Neuronal stem cell (in vitro differentiated cells): ENCODE data around the gene FAM181A.

ENCODE experiments used
- DNase-seq: peaks from one replicate; pipeline ENCODE4 v3.0.0-alpha.2; 2013; ENCODE audit warnings: low spot score
- H2AFZ ChIP-seq: one replicate; pipeline ENCODE4 v1.6.1; 2013; ENCODE audit warnings: mild to moderate bottlenecking, low read length, inconsistent platforms
- H2AK5ac ChIP-seq: 2 replicates; pipeline ENCODE4 v1.6.1; 2013; ENCODE audit warnings: low read depth, mild to moderate bottlenecking, inconsistent platforms, low read length, moderate library complexity, mixed read lengths
- H2BK120ac ChIP-seq: 2 replicates; pipeline ENCODE4 v1.6.1; 2013; ENCODE audit warnings: low read depth, mild to moderate bottlenecking, inconsistent platforms, low read length, moderate library complexity, mixed read lengths
- H2BK12ac ChIP-seq: one replicate; pipeline ENCODE4 v1.6.1; 2013; ENCODE audit warnings: low read length, inconsistent platforms
- H2BK15ac ChIP-seq: 2 replicates; pipeline ENCODE4 v1.6.1; 2013; ENCODE audit warnings: mild to moderate bottlenecking, low read length, inconsistent platforms, mixed read lengths
- H2BK5ac ChIP-seq: one replicate; pipeline ENCODE4 v1.6.1; 2013; ENCODE audit warnings: inconsistent platforms, mild to moderate bottlenecking, low read length, moderate library complexity
- H3K14ac ChIP-seq: one replicate; pipeline ENCODE4 v1.6.1; 2013; ENCODE audit warnings: low read length, inconsistent platforms
- H3K18ac ChIP-seq: 2 replicates; pipeline ENCODE4 v1.6.1; 2013; ENCODE audit warnings: low read length, inconsistent platforms
- H3K23ac ChIP-seq: 2 replicates; pipeline ENCODE4 v1.6.1; 2013; ENCODE audit warnings: low read depth, mild to moderate bottlenecking, mixed read lengths, low read length, inconsistent platforms; ENCODE audit not compliant: poor library complexity
- H3K27ac ChIP-seq: replicated peaks from 3 replicates; pipeline ENCODE4 v1.5.1; 2013; ENCODE audit warnings: low read length, inconsistent platforms
- H3K27me3 ChIP-seq, 3 experiments: 2 replicates each; pipeline ENCODE4 v1.6.1; 2013; ENCODE audit warnings: low read length in 3 of 3, mild to moderate bottlenecking in 2 of 3, inconsistent platforms in 1 of 3, low read depth in 1 of 3, mixed read lengths in 1 of 3, moderate library complexity in 1 of 3; ENCODE audit not compliant: control insufficient read depth in 3 of 3, insufficient read depth in 3 of 3
- H3K36me3 ChIP-seq, 2 donors: replicated peaks in 1 of 2; 2 replicates each; pipeline ENCODE4 v1.6.1; 2013; ENCODE audit warnings: low read length in 2 of 2; ENCODE audit not compliant: control insufficient read depth in 2 of 2, insufficient read depth in 2 of 2
- H3K4ac ChIP-seq: 2 replicates; pipeline ENCODE4 v1.6.1; 2013; ENCODE audit warnings: inconsistent platforms, mild to moderate bottlenecking, low read length, moderate library complexity
- H3K4me1 ChIP-seq, 2 donors: 1 replicate in 1 of 2; 2 replicates in 1 of 2; pipeline ENCODE4 v1.6.1; 2013; ENCODE audit warnings: low read length in 2 of 2, low read depth in 1 of 2; ENCODE audit not compliant: control insufficient read depth in 2 of 2, insufficient read depth in 1 of 2
- H3K4me2 ChIP-seq: one replicate; pipeline ENCODE4 v1.6.1; 2013; ENCODE audit warnings: mild to moderate bottlenecking, low read length, inconsistent platforms; ENCODE audit not compliant: insufficient read depth, poor library complexity, severe bottlenecking
- H3K4me3 ChIP-seq, 2 donors: 2 replicates each; pipeline ENCODE4 v1.5.1; 2013; ENCODE audit warnings: low read length in 2 of 2, mild to moderate bottlenecking in 2 of 2, inconsistent platforms in 1 of 2, moderate library complexity in 1 of 2
- H3K79me1 ChIP-seq: one replicate; pipeline ENCODE4 v1.6.1; 2013; ENCODE audit warnings: low read depth, mild to moderate bottlenecking, inconsistent platforms, low read length, moderate library complexity
- H3K9ac ChIP-seq: one replicate; pipeline ENCODE4 v1.6.1; 2013; ENCODE audit warnings: mild to moderate bottlenecking, low read depth, low read length, inconsistent platforms; ENCODE audit not compliant: poor library complexity
- H3K9me3 ChIP-seq, 2 donors: replicated peaks in 1 of 2; 2 replicates each; pipeline versions ENCODE3 to v1.6.1; 2013; ENCODE audit warnings: low read length in 2 of 2, mild to moderate bottlenecking in 2 of 2, inconsistent platforms in 1 of 2, low read depth in 1 of 2, mixed read lengths in 1 of 2, moderate library complexity in 1 of 2; ENCODE audit not compliant: control insufficient read depth in 2 of 2, insufficient read depth in 1 of 2
- H4K8ac ChIP-seq: one replicate; pipeline ENCODE4 v1.6.1; 2013; ENCODE audit warnings: low read depth, mild to moderate bottlenecking, inconsistent platforms, low read length, moderate library complexity
- H4K91ac ChIP-seq: one replicate; pipeline ENCODE4 v1.6.1; 2013; ENCODE audit warnings: low read length, low read depth, mild to moderate bottlenecking, inconsistent platforms; ENCODE audit not compliant: poor library complexity
- WGBS, 2 donors: extraction: QIAGEN DNeasy Blood & Tissue Kit; methylation state at CpG; one replicate each; pipeline ENCODE4 v1.1.7; 2013; ENCODE audit warnings: missing lambda C conversion rate in 2 of 2, mixed read lengths in 1 of 2; ENCODE audit not compliant: insufficient read length in 2 of 2, insufficient replicate concordance in 1 of 2; ENCODE audit errors: extremely low coverage in 2 of 2; 5-methylcytosine and 5-hydroxymethylcytosine counted together

Gene FAM181A

GRCh38 chr14:93961620-93962019 lies 34.5 kb downstream of the FAM181A start:
- H3K27ac ChIP-seq: no peak overlapping the region
- H3K18ac ChIP-seq: no peak overlapping the region
- no peak overlapping the region for H3K23ac ChIP-seq
- no peak overlapping the region for H3K4ac ChIP-seq
- no peak overlapping the region for H3K4me2 ChIP-seq
- peaks cover 8% of the 10 kb centered on the region in 2 donors for H3K4me1 ChIP-seq
- no peak overlapping the region for H3K14ac ChIP-seq
- H2AK5ac ChIP-seq: no peak overlapping the region
- H2BK5ac ChIP-seq: no peak overlapping the region
- no peak for DNase-seq
- H3K9me3 ChIP-seq: no peaks in the 10 kb centered on the region
- H2BK15ac ChIP-seq: no peak overlapping the region
- H4K91ac ChIP-seq: no peak overlapping the region
- H3K4me3 ChIP-seq: no peak overlapping the region
- H4K8ac ChIP-seq: no peak overlapping the region
- H3K36me3 ChIP-seq: no peaks in the 10 kb centered on the region
- H3K27me3 ChIP-seq: peaks cover 0 to 6% (median 0%) of the 10 kb centered on the region in 3 experiments
- H3K9ac ChIP-seq: no peak overlapping the region
- no peaks in the 10 kb centered on the region for H3K79me1 ChIP-seq
- H2BK120ac ChIP-seq: no peak overlapping the region
- no peak overlapping the region for H2BK12ac ChIP-seq
- WGBS, 2 donors: no CpG with 5 or more reads among the region's 8 CpGs
- no peak overlapping the region for H2AFZ ChIP-seq

- H3K4me2 ChIP-seq: no peak overlapping the region
- no peak overlapping the region for H3K18ac ChIP-seq
- H3K27me3 ChIP-seq: peaks cover 0 to 3% (median 0%) of the 10 kb centered on the region in 3 experiments
- no peak overlapping the region for H4K91ac ChIP-seq
- peak overlapping the region; percentile 21 for H3K14ac ChIP-seq
- H2BK12ac ChIP-seq: no peak overlapping the region
- H2BK120ac ChIP-seq: no peak overlapping the region
- H3K27ac ChIP-seq: no peak overlapping the region
- H3K23ac ChIP-seq: no peak overlapping the region
- H3K9me3 ChIP-seq: no peaks in the 10 kb centered on the region
- H3K4ac ChIP-seq: no peak overlapping the region
- peak overlapping the region; percentile 20 for H2BK5ac ChIP-seq
- WGBS, 2 donors: no CpG with 5 or more reads among the region's 16 CpGs
- no peak for DNase-seq
- no peak overlapping the region for H2AFZ ChIP-seq
- H3K79me1 ChIP-seq: no peaks in the 10 kb centered on the region
- no peak overlapping the region for H2AK5ac ChIP-seq
- H3K9ac ChIP-seq: no peak overlapping the region
- H3K36me3 ChIP-seq: no peaks in the 10 kb centered on the region
- H3K4me3 ChIP-seq: no peak overlapping the region
- peaks cover 8% of the 10 kb centered on the region in 2 donors for H3K4me1 ChIP-seq
- H4K8ac ChIP-seq: no peak overlapping the region
- H2BK15ac ChIP-seq: no peak overlapping the region
Measured at GRCh38 chr14:93962701-93963601, 35.8 kb downstream of the FAM181A start.

GRCh38 chr14:93963692-93964091 lies 36.5 kb downstream of the FAM181A start:
- no peak overlapping the region for H2BK5ac ChIP-seq
- no peaks in the 10 kb centered on the region for H3K79me1 ChIP-seq
- no peak overlapping the region for H3K27ac ChIP-seq
- H2BK12ac ChIP-seq: no peak overlapping the region
- no peak overlapping the region for H2AFZ ChIP-seq
- H3K14ac ChIP-seq: no peak overlapping the region
- DNase-seq: no peak
- H3K9me3 ChIP-seq: no peaks in the 10 kb centered on the region
- H2BK15ac ChIP-seq: no peak overlapping the region
- H3K4me1 ChIP-seq: peaks cover 8% of the 10 kb centered on the region in 2 donors
- H3K4me3 ChIP-seq: no peak overlapping the region
- H4K91ac ChIP-seq: no peak overlapping the region
- no peaks in the 10 kb centered on the region for H3K36me3 ChIP-seq
- H3K23ac ChIP-seq: no peak overlapping the region
- H3K18ac ChIP-seq: no peak overlapping the region
- no CpG with 5 or more reads among the region's 4 CpGs for WGBS, 2 donors
- no peak overlapping the region for H2BK120ac ChIP-seq
- no peak overlapping the region for H3K9ac ChIP-seq
- H3K27me3 ChIP-seq: peaks cover 0 to 10% (median 0%) of the 10 kb centered on the region in 3 experiments
- H2AK5ac ChIP-seq: no peak overlapping the region
- no peak overlapping the region for H3K4me2 ChIP-seq
- no peak overlapping the region for H4K8ac ChIP-seq
- H3K4ac ChIP-seq: no peak overlapping the region

GRCh38 chr14:93964281-93964680 lies 37.1 kb downstream of the FAM181A start:
- WGBS, 2 donors: no CpG with 5 or more reads among the region's 10 CpGs
- peak overlapping the region in 1 of 2 donors; percentile 31 for H3K4me3 ChIP-seq

More at GRCh38 chr14:93964281-93964680, 37.1 kb downstream of the FAM181A start:
- no peaks in the 10 kb centered on the region for H3K9me3 ChIP-seq
- H2BK120ac ChIP-seq: no peak overlapping the region
- H3K36me3 ChIP-seq: no peaks in the 10 kb centered on the region
- peak overlapping the region; percentile 38 for H3K9ac ChIP-seq
- H2BK15ac ChIP-seq: no peak overlapping the region
- no peak for DNase-seq
- no peak overlapping the region for H3K4me2 ChIP-seq
- H3K27ac ChIP-seq: no peak overlapping the region
- no peak overlapping the region for H2AFZ ChIP-seq
- H3K4ac ChIP-seq: no peak overlapping the region
- H3K23ac ChIP-seq: no peak overlapping the region
- no peak overlapping the region for H2BK12ac ChIP-seq
- no peak overlapping the region for H2BK5ac ChIP-seq
- H4K91ac ChIP-seq: no peak overlapping the region
- H3K18ac ChIP-seq: no peak overlapping the region
- H3K27me3 ChIP-seq: peaks cover 0 to 16% (median 0%) of the 10 kb centered on the region in 3 experiments
- H2AK5ac ChIP-seq: no peak overlapping the region
- H3K14ac ChIP-seq: no peak overlapping the region
- no peaks in the 10 kb centered on the region for H3K79me1 ChIP-seq
- peaks cover 6% of the 10 kb centered on the region in 2 donors for H3K4me1 ChIP-seq
- no peak overlapping the region for H4K8ac ChIP-seq
